HG02840 (cell line): ENCODE results near the gene SMPDL3A.

Experiments used
- ATAC-seq: cut with Tn5 transposase; IDR thresholded peaks from one replicate; pipeline ENCODE4 v1.9.1; 2021; ENCODE audit warnings: mild to moderate bottlenecking, moderate library complexity, moderate number of reproducible peaks; ENCODE audit not compliant: unreplicated experiment, low FRiP score

SMPDL3A gene

GRCh38 chr6:122845916-122846612 lies 57.0 kb downstream of the SMPDL3A start:
- no peak for ATAC-seq

- ATAC-seq, result peak; percentile 85
Measured at GRCh38 chr6:122853259-122853995, 64.4 kb downstream of the SMPDL3A start.
